ENCODE results near the gene OLFML2B.

OLFML2B gene

DNA sequence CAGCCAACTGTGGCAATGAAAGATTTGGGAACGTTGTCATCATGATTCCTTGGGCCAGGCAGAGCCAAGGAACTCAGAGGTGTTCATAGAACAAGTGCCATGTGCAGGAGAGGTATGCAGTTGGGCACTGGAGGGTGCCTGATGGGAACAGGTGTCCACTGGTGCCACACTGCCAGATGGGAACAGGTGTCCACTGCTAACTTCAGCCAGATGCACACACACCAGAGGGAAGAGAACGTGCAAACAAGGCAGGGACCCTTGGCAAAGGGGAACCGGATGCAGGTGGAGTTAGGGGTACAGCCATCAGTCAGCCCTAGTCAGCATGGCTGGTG is 13.5 kb downstream of the OLFML2B start:
- Histone ChIP-seq H2AFZ (ENCODE audit: low read length) (no peak overlapping the region), H3K9ac (ENCODE audit: low read depth, low read length, poor library complexity, severe bottlenecking) (no peak overlapping the region), H3K9me3 (ENCODE audit: insufficient read depth, low read depth, low read length) (no peaks in the 10 kb centered on the region; the same call in 1 of the 2 replicates), H3K9me2 (replicated peaks; ENCODE audit: low read depth, low read length) (no peaks in the 10 kb centered on the region), H4K20me1 (ENCODE audit: insufficient read depth, low read length, poor library complexity, severe bottlenecking) (no peaks in the 10 kb centered on the region), H3F3A (ENCODE audit: low read depth) (no peaks in the 10 kb centered on the region), H3K4me3 (ENCODE audit: low read length, poor library complexity, severe bottlenecking) (no peak overlapping the region), H3K4me2 (ENCODE audit: low read depth, low read length, poor library complexity, severe bottlenecking) (no peak overlapping the region), H3K79me2 (ENCODE audit: insufficient read depth, low read length) (no peaks in the 10 kb centered on the region), H3K27me3 (ENCODE audit: insufficient read depth, low read length, poor library complexity, severe bottlenecking) (no peaks in the 10 kb centered on the region), H3K4me1 (ENCODE audit: insufficient read depth, low read length, poor library complexity, severe bottlenecking) (peaks cover under 1% of the 10 kb centered on the region), H3K36me3 (ENCODE audit: insufficient read depth, low read length) (no peaks in the 10 kb centered on the region)
- TF ChIP-seq, protein P1, sequence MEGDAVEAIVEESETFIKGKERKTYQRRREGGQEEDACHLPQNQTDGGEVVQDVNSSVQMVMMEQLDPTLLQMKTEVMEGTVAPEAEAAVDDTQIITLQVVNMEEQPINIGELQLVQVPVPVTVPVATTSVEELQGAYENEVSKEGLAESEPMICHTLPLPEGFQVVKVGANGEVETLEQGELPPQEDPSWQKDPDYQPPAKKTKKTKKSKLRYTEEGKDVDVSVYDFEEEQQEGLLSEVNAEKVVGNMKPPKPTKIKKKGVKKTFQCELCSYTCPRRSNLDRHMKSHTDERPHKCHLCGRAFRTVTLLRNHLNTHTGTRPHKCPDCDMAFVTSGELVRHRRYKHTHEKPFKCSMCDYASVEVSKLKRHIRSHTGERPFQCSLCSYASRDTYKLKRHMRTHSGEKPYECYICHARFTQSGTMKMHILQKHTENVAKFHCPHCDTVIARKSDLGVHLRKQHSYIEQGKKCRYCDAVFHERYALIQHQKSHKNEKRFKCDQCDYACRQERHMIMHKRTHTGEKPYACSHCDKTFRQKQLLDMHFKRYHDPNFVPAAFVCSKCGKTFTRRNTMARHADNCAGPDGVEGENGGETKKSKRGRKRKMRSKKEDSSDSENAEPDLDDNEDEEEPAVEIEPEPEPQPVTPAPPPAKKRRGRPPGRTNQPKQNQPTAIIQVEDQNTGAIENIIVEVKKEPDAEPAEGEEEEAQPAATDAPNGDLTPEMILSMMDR (conservative IDR thresholded peaks at IDR 0.05; ENCODE audit: low read length) = no peak
- no peak for TF ChIP-seq EZH2phosphoT487 (IDR thresholded peaks at IDR 0.05; ENCODE audit: borderline replicate concordance)

DNA sequence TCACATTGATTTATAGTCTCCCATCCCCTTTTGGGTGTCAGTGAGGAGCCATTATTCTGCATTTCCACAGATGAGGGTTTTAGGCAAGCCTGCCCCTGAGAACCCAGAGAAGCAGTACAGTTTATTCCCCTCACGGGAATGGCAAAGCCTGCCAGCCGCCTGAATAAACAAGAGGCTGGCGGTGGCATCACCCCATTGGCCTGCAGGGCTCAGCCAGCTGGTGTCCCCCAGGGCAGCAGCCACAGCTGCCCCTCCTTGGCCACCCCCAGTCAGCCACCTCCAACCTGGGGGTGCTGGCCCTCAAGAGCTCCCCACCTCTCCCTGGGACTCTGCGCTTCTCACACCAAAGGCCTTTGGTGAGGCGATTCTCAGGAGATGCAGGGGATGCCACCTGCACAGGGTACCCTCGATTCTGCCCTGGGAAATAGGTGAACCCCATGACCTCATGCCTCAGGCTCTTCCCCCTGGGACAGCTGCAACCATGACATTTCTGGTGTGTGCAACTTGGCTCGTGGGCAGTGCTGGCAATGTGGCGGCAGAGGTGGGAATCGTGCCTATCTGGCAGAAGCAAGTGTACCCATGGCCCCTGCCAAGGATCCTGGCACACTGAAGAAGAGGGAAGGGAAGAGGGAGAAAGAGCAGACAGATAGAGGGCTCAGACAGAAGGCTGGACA is 14.0 kb downstream of the OLFML2B start:
- TF ChIP-seq, protein P1 (conservative IDR thresholded peaks at IDR 0.05; ENCODE audit: low read length) = no peak
- TF ChIP-seq EZH2phosphoT487 (IDR thresholded peaks at IDR 0.05; ENCODE audit: borderline replicate concordance) = no peak
- peaks cover 5% of the 10 kb centered on the region for H3K4me1 ChIP-seq (ENCODE audit: insufficient read depth, low read length, poor library complexity, severe bottlenecking)

DNA sequence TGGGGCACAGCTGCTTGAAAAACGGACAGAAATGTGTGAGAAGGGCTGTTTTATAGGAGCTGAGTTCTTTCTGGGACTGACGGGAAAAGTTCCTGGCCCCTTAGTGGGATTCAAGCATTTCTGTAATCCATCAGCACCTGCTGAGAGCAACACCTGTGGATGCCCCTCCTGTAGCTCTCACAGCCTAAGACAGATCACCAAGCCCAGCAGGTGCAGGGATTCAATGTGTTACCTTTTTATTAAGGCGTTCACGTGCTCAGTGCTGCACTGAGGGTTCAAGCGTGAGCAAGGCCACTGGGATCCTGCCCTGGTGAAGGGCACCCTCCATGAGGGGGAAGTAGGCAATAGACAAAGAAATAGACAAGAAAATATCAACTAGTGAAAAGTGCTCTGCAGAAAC is 14.9 kb downstream of the OLFML2B start:
- H3K4me2 ChIP-seq (ENCODE audit: low read depth, low read length, poor library complexity, severe bottlenecking) = no peak overlapping the region
- H3F3A ChIP-seq (ENCODE audit: low read depth) = no peaks in the 10 kb centered on the region
- H3K79me2 ChIP-seq (ENCODE audit: insufficient read depth, low read length) = no peaks in the 10 kb centered on the region
- H3K27me3 ChIP-seq (ENCODE audit: insufficient read depth, low read length, poor library complexity, severe bottlenecking) = no peaks in the 10 kb centered on the region
- H4K20me1 ChIP-seq (ENCODE audit: insufficient read depth, low read length, poor library complexity, severe bottlenecking) = no peaks in the 10 kb centered on the region
- peaks cover 13% of the 10 kb centered on the region for H3K4me1 ChIP-seq (ENCODE audit: insufficient read depth, low read length, poor library complexity, severe bottlenecking)
- no peaks in the 10 kb centered on the region for H3K36me3 ChIP-seq (ENCODE audit: insufficient read depth, low read length)
- no peaks in the 10 kb centered on the region; the same call in 1 of the 2 replicates for H3K9me3 ChIP-seq (ENCODE audit: insufficient read depth, low read depth, low read length)
- H3K4me3 ChIP-seq (ENCODE audit: low read length, poor library complexity, severe bottlenecking) = no peak overlapping the region
- no peak overlapping the region for H2AFZ ChIP-seq (ENCODE audit: low read length)
- TF ChIP-seq, protein P1 (conservative IDR thresholded peaks at IDR 0.05; ENCODE audit: low read length) = no peak
- TF ChIP-seq EZH2phosphoT487 (IDR thresholded peaks at IDR 0.05; ENCODE audit: borderline replicate concordance) = no peak
- H3K9ac ChIP-seq (ENCODE audit: low read depth, low read length, poor library complexity, severe bottlenecking) = no peak overlapping the region
- H3K9me2 ChIP-seq (replicated peaks; ENCODE audit: low read depth, low read length) = no peaks in the 10 kb centered on the region

More for the DNA sequence above, 14.0 kb downstream of the OLFML2B start:
- Histone ChIP-seq H3K9me3 (ENCODE audit: insufficient read depth, low read depth, low read length) (no peaks in the 10 kb centered on the region; the same call in 1 of the 2 replicates), H3K9me2 (replicated peaks; ENCODE audit: low read depth, low read length) (no peaks in the 10 kb centered on the region), H3F3A (ENCODE audit: low read depth) (no peaks in the 10 kb centered on the region), H3K79me2 (ENCODE audit: insufficient read depth, low read length) (no peaks in the 10 kb centered on the region), H3K4me3 (ENCODE audit: low read length, poor library complexity, severe bottlenecking) (no peak overlapping the region), H3K9ac (ENCODE audit: low read depth, low read length, poor library complexity, severe bottlenecking) (no peak overlapping the region), H3K36me3 (ENCODE audit: insufficient read depth, low read length) (no peaks in the 10 kb centered on the region), H2AFZ (ENCODE audit: low read length) (no peak overlapping the region), H4K20me1 (ENCODE audit: insufficient read depth, low read length, poor library complexity, severe bottlenecking) (no peaks in the 10 kb centered on the region), H3K27me3 (ENCODE audit: insufficient read depth, low read length, poor library complexity, severe bottlenecking) (no peaks in the 10 kb centered on the region), H3K4me2 (ENCODE audit: low read depth, low read length, poor library complexity, severe bottlenecking) (no peak overlapping the region)

Measured in Loucy (cell line).